GM18909 (cell line): ENCODE measurements around the gene SMOC1.

Experiments used
- ATAC-seq: cut with Tn5 transposase; IDR thresholded peaks from one replicate; pipeline ENCODE4 v1.9.1; 2021; ENCODE audit warnings: mild to moderate bottlenecking; ENCODE audit not compliant: unreplicated experiment, poor library complexity

Gene SMOC1

GRCh38 chr14:69933623-69934275 is 54.5 kb downstream of the SMOC1 start:
- no peak for ATAC-seq

- ATAC-seq, result no peak
Measured at GRCh38 chr14:69937367-69938081, 58.3 kb downstream of the SMOC1 start.

DNA sequence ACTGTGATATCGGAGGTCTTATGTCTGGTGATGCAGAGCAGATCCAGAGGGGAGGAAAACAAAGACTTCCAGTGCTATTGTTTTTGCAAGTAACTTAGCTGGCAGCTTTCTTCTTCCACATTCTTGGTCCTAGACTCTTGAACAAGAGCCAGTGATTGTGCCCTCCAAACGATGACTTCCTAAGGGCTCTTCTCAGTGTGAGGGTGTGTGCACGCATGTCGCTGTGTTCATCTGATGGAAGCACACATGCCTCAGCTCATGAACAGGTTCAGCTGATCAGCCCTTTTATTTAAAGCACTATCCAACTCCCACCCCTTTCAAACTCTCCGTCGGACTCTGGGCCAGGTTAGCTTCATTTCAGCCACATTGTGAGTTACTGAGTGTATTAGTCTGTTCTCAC is 59.5 kb downstream of the SMOC1 start:
- ATAC-seq, result no peak

- ATAC-seq, result no peak
Measured at GRCh38 chr14:69941768-69942742, 62.8 kb downstream of the SMOC1 start.

DNA sequence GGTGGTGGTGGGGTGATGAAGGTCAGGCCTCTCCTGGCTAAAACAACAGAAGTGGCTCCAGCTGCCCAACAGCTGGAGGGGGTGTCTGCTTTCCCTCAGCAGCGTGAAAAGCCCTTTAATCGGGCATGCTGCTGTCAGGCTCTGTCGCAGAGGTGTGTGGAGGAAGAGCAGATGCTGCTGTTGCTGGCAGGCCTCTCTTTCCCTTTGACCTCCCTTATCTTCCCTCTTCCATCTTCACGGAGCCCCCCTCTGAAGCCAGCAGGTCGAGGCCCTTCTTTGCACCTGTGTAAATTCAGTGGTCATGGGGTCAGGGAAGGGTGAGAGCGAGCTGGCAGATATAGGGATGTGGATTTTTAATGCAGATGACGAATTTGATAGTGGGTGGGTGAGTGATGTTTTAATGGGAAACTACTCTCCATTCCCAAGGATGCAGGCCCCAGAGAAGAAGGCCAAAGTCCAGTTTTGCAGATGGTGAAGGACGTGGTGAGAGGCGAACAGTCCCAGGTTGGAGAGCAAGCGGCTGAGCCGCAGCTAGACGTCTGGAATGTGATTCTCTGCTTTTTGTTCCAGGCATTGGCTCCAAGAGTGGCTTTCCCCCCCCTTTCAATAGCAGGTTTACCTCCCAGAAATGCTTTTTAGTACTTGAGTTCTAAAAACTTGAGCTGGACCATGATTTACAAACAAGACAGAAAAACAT is 64.0 kb downstream of the SMOC1 start:
- no peak for ATAC-seq

DNA sequence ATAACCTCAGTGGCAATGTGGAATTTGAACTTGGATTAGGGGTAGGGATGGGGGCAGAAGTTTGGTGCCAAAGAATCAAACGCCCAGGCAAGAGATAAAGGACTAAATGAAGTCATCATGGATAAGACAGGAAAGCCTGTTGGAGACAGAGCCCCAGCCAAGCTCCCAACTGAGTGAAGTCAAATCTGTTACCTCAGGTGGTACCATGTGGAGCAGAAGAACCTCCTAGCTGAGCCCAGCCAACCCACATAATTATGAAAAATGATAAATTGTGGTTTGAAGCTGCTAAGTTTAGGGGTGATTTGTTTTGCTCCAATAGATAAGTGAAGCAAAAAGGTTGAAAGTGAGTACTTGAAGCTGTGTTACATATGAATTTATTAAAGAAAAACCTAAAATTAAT is 66.1 kb downstream of the SMOC1 start:
- no peak for ATAC-seq

DNA sequence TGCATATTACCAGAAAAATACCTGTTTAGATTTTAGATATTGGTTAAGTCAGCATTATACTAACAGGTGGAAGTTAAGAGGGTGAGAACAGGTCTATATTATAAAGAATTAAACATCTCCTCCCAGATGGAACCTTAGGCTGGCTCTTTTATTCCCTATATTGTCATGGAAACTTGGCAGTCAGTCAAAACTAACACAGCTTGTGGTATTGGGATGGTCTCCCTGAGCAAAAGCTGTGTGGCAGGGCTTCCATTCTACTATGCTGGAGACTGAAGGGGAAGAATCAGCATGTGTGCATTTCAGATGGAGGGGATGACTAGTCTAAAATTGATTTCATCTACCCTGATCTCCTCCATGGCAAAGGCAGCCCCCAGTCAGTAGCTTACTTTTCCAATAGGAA is 66.7 kb downstream of the SMOC1 start:
- ATAC-seq, result no peak

DNA sequence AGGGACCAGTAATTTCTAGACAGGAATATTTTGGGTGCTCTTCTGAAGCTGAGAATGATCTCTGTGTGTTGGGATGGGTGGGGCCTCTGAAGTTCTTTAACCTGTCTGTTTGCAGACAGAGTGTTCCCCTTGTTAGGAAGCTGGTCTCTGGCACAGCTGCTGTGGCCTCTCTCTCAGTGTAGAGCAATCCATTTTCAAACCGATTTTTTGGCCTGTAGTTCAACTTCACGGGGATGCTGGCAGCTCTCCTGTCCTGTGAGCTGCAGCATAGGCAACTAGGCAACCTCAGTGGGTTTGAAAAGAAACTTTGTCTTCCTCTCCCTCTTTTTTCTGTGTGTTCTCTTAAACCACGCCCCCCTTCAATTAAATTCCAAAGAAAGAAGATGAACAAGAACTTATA is 69.1 kb downstream of the SMOC1 start:
- ATAC-seq, result no peak

DNA sequence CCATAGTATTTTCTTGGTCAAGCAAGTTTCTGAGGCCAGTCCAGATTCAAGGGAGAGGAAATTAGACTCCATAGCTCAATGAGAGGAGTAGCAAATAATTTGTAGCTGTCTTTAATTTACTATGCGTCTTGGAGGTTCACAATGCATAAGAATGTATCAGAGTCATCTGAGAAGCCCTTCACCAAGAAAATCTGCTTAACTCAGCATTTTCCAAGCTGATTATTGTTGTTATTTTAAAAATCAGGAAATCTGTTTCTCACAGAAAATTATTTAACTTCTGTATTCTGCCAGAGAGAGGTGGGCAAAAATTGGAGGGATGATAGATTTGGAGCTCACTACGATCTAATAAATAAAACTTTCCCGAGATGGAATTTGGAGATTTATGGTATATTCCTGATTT is 72.0 kb downstream of the SMOC1 start:
- ATAC-seq, result no peak

- no peak for ATAC-seq
Measured at GRCh38 chr14:69951935-69952334, 72.7 kb downstream of the SMOC1 start.

DNA sequence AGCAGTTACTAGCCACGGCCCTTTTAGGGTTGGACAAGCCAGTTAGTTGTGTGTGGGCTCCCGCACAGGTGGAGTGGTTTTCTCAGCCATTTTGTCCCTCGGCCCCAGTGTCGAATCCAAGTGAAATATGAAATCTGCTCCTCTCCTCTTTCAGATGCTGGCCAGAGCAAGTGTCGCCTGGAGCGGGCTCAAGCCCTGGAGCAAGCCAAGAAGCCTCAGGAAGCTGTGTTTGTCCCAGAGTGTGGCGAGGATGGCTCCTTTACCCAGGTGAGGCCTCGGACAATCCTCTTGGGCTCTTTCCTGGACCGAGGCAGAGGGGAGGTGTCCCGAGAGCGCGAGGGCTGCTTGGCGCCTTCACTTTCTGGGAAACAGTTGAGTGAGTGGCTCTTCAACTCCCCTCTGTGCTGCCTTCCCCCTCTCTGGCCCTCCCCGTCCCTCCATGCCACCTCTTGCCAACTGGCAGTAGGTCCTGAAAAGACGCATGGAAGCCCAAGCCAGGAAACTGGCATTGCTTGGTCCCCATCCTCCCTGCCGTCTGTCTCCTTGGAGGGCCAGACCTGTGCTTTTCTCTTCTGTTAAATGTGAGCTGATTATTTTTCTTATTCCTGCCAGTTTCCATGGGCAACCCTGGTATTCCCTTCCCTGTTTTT is 74.2 kb downstream of the SMOC1 start:
- no peak for ATAC-seq

DNA sequence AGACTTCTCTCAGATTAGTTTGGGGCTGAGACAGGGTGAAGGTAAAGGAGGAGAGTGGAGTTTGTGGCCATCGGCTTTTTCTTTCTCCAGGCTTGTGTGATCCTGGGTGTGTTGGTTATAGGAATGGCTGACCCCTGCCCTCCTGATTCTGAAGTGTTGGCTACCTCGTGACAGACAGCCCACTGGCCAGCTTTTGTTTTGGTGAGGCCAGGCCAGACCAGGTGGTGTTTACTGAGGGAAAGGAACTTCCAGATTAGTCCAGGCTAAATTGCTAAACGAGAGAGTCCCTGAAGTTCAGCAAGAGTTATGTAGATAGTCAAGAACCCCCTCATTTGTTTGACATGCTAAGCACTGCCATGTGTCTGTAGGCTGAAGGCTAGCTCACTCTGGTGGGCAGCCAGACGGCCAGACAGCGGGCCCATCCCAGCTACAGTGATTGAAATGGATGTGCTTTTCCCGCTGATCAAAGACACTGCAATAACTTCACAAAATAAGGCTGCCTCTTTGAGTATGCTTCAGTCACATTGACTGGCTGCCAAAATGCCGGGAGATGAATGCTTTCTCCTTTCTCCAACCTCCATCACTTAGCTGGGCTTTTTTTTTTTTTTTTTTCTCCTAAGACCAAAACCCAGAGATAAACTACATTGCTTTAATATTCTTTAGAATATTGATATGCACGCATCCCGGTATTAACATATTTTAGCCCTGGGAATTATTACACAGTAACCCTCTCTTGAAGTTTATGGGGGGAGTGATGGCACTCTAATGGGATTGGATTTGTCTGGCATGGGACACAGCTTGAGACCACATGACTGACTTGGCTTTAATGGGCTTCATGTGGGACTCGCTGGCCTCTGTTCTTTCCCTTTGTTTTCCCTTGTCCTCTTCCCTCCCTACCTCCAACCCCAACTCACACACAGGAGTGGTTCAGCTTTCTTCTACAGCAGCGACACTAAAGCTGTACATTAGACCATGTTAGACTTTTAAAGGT is 76.9 kb downstream of the SMOC1 start:
- ATAC-seq, result no peak

DNA sequence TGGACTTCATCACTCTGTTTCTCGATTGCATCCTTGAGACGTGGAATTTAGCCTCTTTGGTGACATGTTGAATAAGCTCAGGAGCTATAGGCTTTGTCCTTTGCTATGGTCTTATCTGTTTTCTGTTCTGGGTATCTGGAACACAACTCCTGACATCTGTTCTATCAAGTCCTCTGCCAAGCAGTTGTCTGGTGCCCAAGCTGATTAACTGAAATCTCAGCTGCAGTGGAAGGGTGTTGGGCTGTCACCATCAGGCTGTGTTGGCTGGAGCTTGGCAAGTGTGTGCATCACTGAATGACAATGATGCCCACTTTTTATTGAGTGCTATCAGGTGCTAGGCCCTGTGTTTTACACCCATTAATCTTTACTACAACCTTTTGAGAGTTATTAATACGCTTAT is 77.8 kb downstream of the SMOC1 start:
- no peak for ATAC-seq

DNA sequence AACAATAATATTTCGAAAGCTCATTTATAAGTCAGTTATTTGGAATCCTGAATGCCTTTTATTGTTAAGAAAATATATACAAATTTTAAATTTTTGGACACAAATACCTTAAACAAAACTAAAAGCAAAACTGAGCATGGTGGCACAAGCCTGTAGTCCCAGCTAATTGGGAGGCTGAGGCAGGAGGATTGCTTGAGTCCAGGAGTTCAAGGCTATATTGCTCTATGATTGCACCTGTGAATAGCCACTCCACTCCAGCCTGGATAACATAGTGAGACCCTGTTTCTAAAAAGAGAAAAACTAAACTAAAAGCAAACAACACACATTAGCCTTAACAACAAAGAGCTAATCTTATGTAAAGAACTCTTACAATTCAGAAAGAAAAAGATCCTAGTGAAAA is 78.8 kb downstream of the SMOC1 start:
- no peak for ATAC-seq

- no peak for ATAC-seq
Measured at GRCh38 chr14:69959136-69959535, 79.9 kb downstream of the SMOC1 start.

- ATAC-seq, result no peak
Measured at GRCh38 chr14:69960296-69960695, 81.1 kb downstream of the SMOC1 start.

DNA sequence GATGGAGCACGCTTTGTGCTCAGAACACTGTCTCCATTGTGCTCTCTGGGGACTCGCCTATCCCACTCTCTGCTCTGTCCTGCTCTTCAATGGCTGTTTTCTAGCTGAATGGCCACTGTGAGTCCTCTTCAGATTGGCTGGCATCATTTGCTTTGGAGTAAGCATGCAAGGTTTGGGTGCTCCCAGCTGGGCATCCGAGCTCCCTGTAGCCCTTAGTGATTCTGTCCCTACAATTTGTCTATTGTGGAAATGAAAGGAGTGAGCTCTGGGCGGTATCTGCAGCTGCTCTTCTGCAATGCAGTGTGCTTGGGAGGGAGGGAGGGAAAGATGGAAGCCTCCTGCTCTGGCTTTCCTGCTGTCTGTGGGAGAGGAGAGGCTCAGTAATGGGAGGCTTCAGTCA is 84.8 kb downstream of the SMOC1 start:
- no peak for ATAC-seq

GRCh38 chr14:69964841-69965240 is 85.6 kb downstream of the SMOC1 start:
- no peak for ATAC-seq

DNA sequence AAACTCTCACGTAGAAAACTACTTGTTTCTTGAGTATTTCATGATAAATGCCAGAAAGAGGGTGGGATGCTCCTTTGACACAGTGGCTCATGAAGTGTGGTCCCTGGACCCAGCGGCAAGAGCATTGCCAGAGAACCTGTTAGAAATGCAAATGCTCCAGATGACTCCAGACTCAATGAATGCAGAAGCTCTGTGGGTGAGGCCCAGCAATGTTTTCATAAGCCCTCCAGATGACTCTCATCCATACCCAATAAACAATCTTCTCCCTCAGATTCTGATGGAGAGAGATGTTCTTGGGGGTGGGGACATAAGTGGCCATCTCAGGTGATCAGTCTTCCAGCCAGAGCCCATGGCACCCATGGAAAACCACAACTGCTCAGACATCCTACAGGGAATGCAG is 88.9 kb downstream of the SMOC1 start:
- no peak for ATAC-seq
